Measurements from ENCODE around the gene TBC1D9B. TPM values are rescaled to one million over a fixed set of nuclear protein-coding genes. Genes with fewer than 3 reads are reported as not detected.

The TBC1D9B gene
- total and polyA plus RNA-seq, 2 of the 13 experiments (the other 11 are each of a cell fraction or from before 2014, with no cell fraction given), result 35.0 to 50.0 TPM

DNA sequence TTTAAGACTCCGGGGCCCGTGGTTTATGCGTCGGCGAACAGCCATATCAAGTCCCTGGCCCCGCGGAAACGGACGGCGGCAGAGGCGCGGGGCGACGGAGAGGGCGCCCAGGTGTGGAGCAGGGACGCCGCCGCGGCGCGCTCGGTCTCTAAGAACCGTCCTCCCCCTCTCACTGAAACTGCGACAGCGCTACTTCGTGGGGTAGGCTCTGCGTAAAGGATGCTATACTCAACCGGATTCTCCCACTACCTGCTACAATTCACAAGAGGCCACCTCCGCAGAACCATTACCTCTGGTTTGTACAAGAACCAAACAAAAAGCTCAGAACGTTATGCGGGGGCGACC lies 49.5 kb downstream of the TBC1D9B start (continued):
- TF ChIP-seq, protein P1, sequence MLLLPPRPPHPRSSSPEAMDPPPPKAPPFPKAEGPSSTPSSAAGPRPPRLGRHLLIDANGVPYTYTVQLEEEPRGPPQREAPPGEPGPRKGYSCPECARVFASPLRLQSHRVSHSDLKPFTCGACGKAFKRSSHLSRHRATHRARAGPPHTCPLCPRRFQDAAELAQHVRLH (CRISPR knock-in tag; IDR thresholded peaks at IDR 0.05; ENCODE audit: borderline replicate concordance, low read depth), result no peak
- TF ChIP-seq, protein P2, sequence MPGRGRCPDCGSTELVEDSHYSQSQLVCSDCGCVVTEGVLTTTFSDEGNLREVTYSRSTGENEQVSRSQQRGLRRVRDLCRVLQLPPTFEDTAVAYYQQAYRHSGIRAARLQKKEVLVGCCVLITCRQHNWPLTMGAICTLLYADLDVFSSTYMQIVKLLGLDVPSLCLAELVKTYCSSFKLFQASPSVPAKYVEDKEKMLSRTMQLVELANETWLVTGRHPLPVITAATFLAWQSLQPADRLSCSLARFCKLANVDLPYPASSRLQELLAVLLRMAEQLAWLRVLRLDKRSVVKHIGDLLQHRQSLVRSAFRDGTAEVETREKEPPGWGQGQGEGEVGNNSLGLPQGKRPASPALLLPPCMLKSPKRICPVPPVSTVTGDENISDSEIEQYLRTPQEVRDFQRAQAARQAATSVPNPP (CRISPR knock-in tag; IDR thresholded peaks at IDR 0.05), result no peak
- TF ChIP-seq ZNF883 (CRISPR knock-in tag; IDR thresholded peaks at IDR 0.05; ENCODE audit: not compliant biosample characterization) (no peak), ZNF564 (CRISPR knock-in tag; IDR thresholded peaks at IDR 0.05) (0 out of 2 replicates have a peak, but pooled peaks have one; percentile 5), PPARG (CRISPR knock-in tag; conservative IDR thresholded peaks at IDR 0.05) (no peak), NRL (CRISPR knock-in tag; IDR thresholded peaks at IDR 0.05; ENCODE audit: borderline replicate concordance) (no peak), ZNF446 (CRISPR knock-in tag; IDR thresholded peaks at IDR 0.05) (0 out of 2 replicates have a peak, but pooled peaks have one; percentile 2), GPN1 (CRISPR knock-in tag; IDR thresholded peaks at IDR 0.05; ENCODE audit: borderline replicate concordance) (no peak), PAWR (CRISPR knock-in tag; IDR thresholded peaks at IDR 0.05; ENCODE audit: borderline replicate concordance) (no peak), FOXJ3 (CRISPR knock-in tag; IDR thresholded peaks at IDR 0.05; ENCODE audit: borderline replicate concordance) (no peak), HDAC6 (IDR thresholded peaks at IDR 0.05; ENCODE audit: low read depth, low read length) (no peak), ZNF589 (CRISPR knock-in tag; conservative IDR thresholded peaks at IDR 0.05) (no peak), NCOA5 (CRISPR knock-in tag; IDR thresholded peaks at IDR 0.05) (no peak), ZNF484 (CRISPR knock-in tag; IDR thresholded peaks at IDR 0.05; ENCODE audit: borderline replicate concordance, low read depth) (no peak), ZNF746 (CRISPR knock-in tag; IDR thresholded peaks at IDR 0.05) (no peak), CBFB (CRISPR knock-in tag; IDR thresholded peaks at IDR 0.05) (no peak), SSRP1 (CRISPR knock-in tag; IDR thresholded peaks at IDR 0.05) (no peak), SRSF4 (IDR thresholded peaks at IDR 0.05; ENCODE audit: low read depth, low read length, poor library complexity, severe bottlenecking) (no peak), ZFP82 (CRISPR knock-in tag; IDR thresholded peaks at IDR 0.05; ENCODE audit: borderline replicate concordance) (peak; percentile 16; the same call in 1 of the 2 replicates), ZBTB7B (CRISPR knock-in tag; IDR thresholded peaks at IDR 0.05) (no peak), ZNF510 (CRISPR knock-in tag; IDR thresholded peaks at IDR 0.05; ENCODE audit: low read depth) (no peak)
- TF ChIP-seq, protein P3, sequence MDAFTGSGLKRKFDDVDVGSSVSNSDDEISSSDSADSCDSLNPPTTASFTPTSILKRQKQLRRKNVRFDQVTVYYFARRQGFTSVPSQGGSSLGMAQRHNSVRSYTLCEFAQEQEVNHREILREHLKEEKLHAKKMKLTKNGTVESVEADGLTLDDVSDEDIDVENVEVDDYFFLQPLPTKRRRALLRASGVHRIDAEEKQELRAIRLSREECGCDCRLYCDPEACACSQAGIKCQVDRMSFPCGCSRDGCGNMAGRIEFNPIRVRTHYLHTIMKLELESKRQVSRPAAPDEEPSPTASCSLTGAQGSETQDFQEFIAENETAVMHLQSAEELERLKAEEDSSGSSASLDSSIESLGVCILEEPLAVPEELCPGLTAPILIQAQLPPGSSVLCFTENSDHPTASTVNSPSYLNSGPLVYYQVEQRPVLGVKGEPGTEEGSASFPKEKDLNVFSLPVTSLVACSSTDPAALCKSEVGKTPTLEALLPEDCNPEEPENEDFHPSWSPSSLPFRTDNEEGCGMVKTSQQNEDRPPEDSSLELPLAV (CRISPR knock-in tag; conservative IDR thresholded peaks at IDR 0.05; ENCODE audit: low read depth), result no peak
- TF ChIP-seq, protein P4, sequence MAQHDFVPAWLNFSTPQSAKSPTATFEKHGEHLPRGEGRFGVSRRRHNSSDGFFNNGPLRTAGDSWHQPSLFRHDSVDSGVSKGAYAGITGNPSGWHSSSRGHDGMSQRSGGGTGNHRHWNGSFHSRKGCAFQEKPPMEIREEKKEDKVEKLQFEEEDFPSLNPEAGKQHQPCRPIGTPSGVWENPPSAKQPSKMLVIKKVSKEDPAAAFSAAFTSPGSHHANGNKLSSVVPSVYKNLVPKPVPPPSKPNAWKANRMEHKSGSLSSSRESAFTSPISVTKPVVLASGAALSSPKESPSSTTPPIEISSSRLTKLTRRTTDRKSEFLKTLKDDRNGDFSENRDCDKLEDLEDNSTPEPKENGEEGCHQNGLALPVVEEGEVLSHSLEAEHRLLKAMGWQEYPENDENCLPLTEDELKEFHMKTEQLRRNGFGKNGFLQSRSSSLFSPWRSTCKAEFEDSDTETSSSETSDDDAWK (CRISPR knock-in tag; IDR thresholded peaks at IDR 0.05), result no peak
- TF ChIP-seq, protein P5, sequence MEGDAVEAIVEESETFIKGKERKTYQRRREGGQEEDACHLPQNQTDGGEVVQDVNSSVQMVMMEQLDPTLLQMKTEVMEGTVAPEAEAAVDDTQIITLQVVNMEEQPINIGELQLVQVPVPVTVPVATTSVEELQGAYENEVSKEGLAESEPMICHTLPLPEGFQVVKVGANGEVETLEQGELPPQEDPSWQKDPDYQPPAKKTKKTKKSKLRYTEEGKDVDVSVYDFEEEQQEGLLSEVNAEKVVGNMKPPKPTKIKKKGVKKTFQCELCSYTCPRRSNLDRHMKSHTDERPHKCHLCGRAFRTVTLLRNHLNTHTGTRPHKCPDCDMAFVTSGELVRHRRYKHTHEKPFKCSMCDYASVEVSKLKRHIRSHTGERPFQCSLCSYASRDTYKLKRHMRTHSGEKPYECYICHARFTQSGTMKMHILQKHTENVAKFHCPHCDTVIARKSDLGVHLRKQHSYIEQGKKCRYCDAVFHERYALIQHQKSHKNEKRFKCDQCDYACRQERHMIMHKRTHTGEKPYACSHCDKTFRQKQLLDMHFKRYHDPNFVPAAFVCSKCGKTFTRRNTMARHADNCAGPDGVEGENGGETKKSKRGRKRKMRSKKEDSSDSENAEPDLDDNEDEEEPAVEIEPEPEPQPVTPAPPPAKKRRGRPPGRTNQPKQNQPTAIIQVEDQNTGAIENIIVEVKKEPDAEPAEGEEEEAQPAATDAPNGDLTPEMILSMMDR (CRISPR knock-in tag; IDR thresholded peaks at IDR 0.05), result no peak
- TF ChIP-seq, protein P6, sequence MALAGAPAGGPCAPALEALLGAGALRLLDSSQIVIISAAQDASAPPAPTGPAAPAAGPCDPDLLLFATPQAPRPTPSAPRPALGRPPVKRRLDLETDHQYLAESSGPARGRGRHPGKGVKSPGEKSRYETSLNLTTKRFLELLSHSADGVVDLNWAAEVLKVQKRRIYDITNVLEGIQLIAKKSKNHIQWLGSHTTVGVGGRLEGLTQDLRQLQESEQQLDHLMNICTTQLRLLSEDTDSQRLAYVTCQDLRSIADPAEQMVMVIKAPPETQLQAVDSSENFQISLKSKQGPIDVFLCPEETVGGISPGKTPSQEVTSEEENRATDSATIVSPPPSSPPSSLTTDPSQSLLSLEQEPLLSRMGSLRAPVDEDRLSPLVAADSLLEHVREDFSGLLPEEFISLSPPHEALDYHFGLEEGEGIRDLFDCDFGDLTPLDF (CRISPR knock-in tag; IDR thresholded peaks at IDR 0.05), result no peak

All from HepG2 (cell line).